SK-N-SH treated with all-trans-retinoic acid at 6 μM for 48 hours (cell line): Measurements from ENCODE around the gene LAMA5.

Experiments
- ARNTL ChIP-seq: fragments of 450-650 bp; formaldehyde crosslinking; IDR thresholded peaks from 2 replicates; pipeline ENCODE4 v1.5.0; 2020; ENCODE audit warnings: low read depth, mild to moderate bottlenecking, moderate library complexity, borderline replicate concordance
- CREB5 ChIP-seq: fragments of 250-450 bp; sonication (Bioruptor Pico); IDR thresholded peaks from 2 replicates; pipeline ENCODE4 v1.5.1; 2020; ENCODE audit warnings: low read depth, mild to moderate bottlenecking, moderate library complexity
- CSRNP3 ChIP-seq: fragments of 250-450 bp; sonication (Bioruptor Pico); IDR thresholded peaks from 2 replicates; pipeline ENCODE4 v1.5.1; 2021; ENCODE audit warnings: mild to moderate bottlenecking, moderate library complexity
- ESRRG ChIP-seq: fragments of 250-450 bp; sonication (Bioruptor Pico); IDR thresholded peaks from 2 replicates; pipeline ENCODE4 v1.6.1; 2021; ENCODE audit warnings: mild to moderate bottlenecking
- GLIS3 ChIP-seq: fragments of 250-450 bp; sonication (Bioruptor Pico); IDR thresholded peaks from 2 replicates; pipeline ENCODE4 v1.5.0; 2020; ENCODE audit warnings: mild to moderate bottlenecking, moderate library complexity
- OSR1 ChIP-seq: fragments of 250-450 bp; sonication (Bioruptor Pico); IDR thresholded peaks from 2 replicates; pipeline ENCODE4 v1.8.0; 2022; ENCODE audit warnings: moderate library complexity, mild to moderate bottlenecking, inconsistent platforms
- PATZ1 ChIP-seq: fragments of 250-450 bp; sonication (Bioruptor Pico); IDR thresholded peaks from 2 replicates; pipeline ENCODE4 v1.8.0; 2020; ENCODE audit warnings: mild to moderate bottlenecking, moderate library complexity, borderline replicate concordance
- RARB ChIP-seq: fragments of 250-450 bp; sonication (Bioruptor Pico); IDR thresholded peaks from 2 replicates; pipeline ENCODE4 v1.8.0; 2021; ENCODE audit warnings: mild to moderate bottlenecking, moderate library complexity
- SNAI2 ChIP-seq: fragments of 250-450 bp; sonication (Bioruptor Pico); IDR thresholded peaks from 2 replicates; pipeline ENCODE4 v1.5.0; 2020; ENCODE audit warnings: mild to moderate bottlenecking, moderate library complexity
- TCF4 ChIP-seq: fragments of 250-450 bp; sonication (Bioruptor Pico); IDR thresholded peaks from 2 replicates; pipeline ENCODE4 v1.8.0; 2021; ENCODE audit warnings: mild to moderate bottlenecking, moderate library complexity, borderline replicate concordance
- TOX ChIP-seq: fragments of 250-450 bp; sonication (Bioruptor Pico); IDR thresholded peaks from 2 replicates; pipeline ENCODE4 v1.8.0; 2021; ENCODE audit warnings: mild to moderate bottlenecking, moderate library complexity, borderline replicate concordance
- TSHZ2 ChIP-seq: fragments of 250-450 bp; sonication (Bioruptor Pico); IDR thresholded peaks from 2 replicates; pipeline ENCODE4 v1.5.0; 2020; ENCODE audit warnings: mild to moderate bottlenecking, moderate library complexity
- ZFP30 ChIP-seq: fragments of 450-650 bp; formaldehyde crosslinking; IDR thresholded peaks from 2 replicates; pipeline ENCODE4 v1.5.0; 2022; ENCODE audit warnings: mild to moderate bottlenecking, moderate library complexity
- ZNF8 ChIP-seq: fragments of 450-650 bp; formaldehyde crosslinking; IDR thresholded peaks from 2 replicates; pipeline ENCODE4 v1.5.0; 2020; ENCODE audit warnings: mild to moderate bottlenecking, moderate library complexity

GRCh38 chr20:62339647-62340062 lies 27.5 kb downstream of the LAMA5 start:
- no peak for TF ChIP-seq CSRNP3 (CRISPR knock-in tag)
- no peak for TF ChIP-seq OSR1 (CRISPR knock-in tag)
- TF ChIP-seq GLIS3 (CRISPR knock-in tag) = no peak
- no peak for TF ChIP-seq PATZ1 (CRISPR knock-in tag)
- no peak for TF ChIP-seq ZNF8 (CRISPR knock-in tag)
- no peak for TF ChIP-seq TSHZ2 (CRISPR knock-in tag)
- TF ChIP-seq ARNTL (CRISPR knock-in tag) = no peak
- TF ChIP-seq CREB5 (CRISPR knock-in tag) = no peak
- TF ChIP-seq TOX = no peak
- TF ChIP-seq SNAI2 (CRISPR knock-in tag) = no peak
- no peak for TF ChIP-seq TCF4 (CRISPR knock-in tag)
- TF ChIP-seq ZFP30 (CRISPR knock-in tag) = no peak
- no peak for TF ChIP-seq RARB (CRISPR knock-in tag)
- TF ChIP-seq ESRRG (CRISPR knock-in tag) = no peak
